RWPE1 (cell line): ENCODE results near the gene FGB.
A peak's percentile ranks its signal among the peaks of the same experiment; 100 is the strongest.

ENCODE experiments used
- CTCF ChIA-PET: fragments of 350-600 bp; sonication (Branson Sonifier 250); formaldehyde crosslinking; extraction: SDS; loops from one replicate; lab custom pipeline; 2021; lab: Yijun Ruan, JAX
- POLR2A ChIA-PET: fragments of 400-600 bp; formaldehyde crosslinking; extraction: SDS; loops from one replicate; lab custom pipeline; 2020; ENCODE audit warnings: antibody characterized with exemption; ENCODE audit not compliant: low non-redundant PET; lab: Yijun Ruan, JAX
- DNase-seq: peaks from one replicate; pipeline ENCODE4 v3.0.0; 2012; ENCODE audit warnings: low spot score
- H3K27ac ChIP-seq: fragments of 450-650 bp; 2 replicates; pipeline ENCODE4 v1.5.1; 2017
- CTCF ChIP-seq: fragments of 450-650 bp; conservative IDR thresholded peaks from 2 replicates; pipeline ENCODE4 v1.5.1; 2017; ENCODE audit warnings: low read depth, mild to moderate bottlenecking

The FGB gene

GRCh38 chr4:154560824-154561231 is 2.0 kb upstream of the FGB start:
- TF ChIP-seq CTCF = no peak
- ChIA-PET CTCF (interaction anchor here (0.6 to 3.1 kb wide), 2 partner anchors 61 to 80 kb away, joined by 3 to 62 read pairs; no protein-coding TSS in a partner anchor), POLR2A (no interaction called here)
- H3K27ac ChIP-seq = no peak overlapping the region
- peak; percentile 70 for DNase-seq

- ChIA-PET CTCF (interaction anchor here (0.9 kb wide), 1 partner anchor 17 kb away, joined by 3 read pairs; no protein-coding TSS in a partner anchor), POLR2A (no interaction called here)
- DNase-seq = peak; percentile 10
- TF ChIP-seq CTCF = no peak
- H3K27ac ChIP-seq = no peak overlapping the region
Measured at GRCh38 chr4:154564311-154564710, 1.5 kb downstream of the FGB start.

- ChIA-PET CTCF (no interaction called here), POLR2A (no interaction called here)
- no peak for TF ChIP-seq CTCF
- DNase-seq = no peak
- no peak overlapping the region for H3K27ac ChIP-seq
Measured at GRCh38 chr4:154565704-154566103, 2.9 kb downstream of the FGB start.

- ChIA-PET POLR2A (no interaction called here), CTCF (no interaction called here)
- TF ChIP-seq CTCF = no peak
- no peak for DNase-seq
- H3K27ac ChIP-seq = no peak overlapping the region
Measured at GRCh38 chr4:154566639-154567204, 3.9 kb downstream of the FGB start.

- TF ChIP-seq CTCF = no peak
- DNase-seq = peak; percentile 6
- POLR2A ChIA-PET = no interaction called here
- no peak overlapping the region for H3K27ac ChIP-seq
- CTCF ChIA-PET = no interaction called here
Measured at GRCh38 chr4:154569028-154569427, 6.2 kb downstream of the FGB start.

GRCh38 chr4:154569584-154569983 is 6.8 kb downstream of the FGB start:
- TF ChIP-seq CTCF = no peak
- POLR2A ChIA-PET = no interaction called here
- no peak overlapping the region for H3K27ac ChIP-seq
- DNase-seq = no peak
- CTCF ChIA-PET = no interaction called here
